GM12801 (cell line): Measurements from ENCODE around the gene SPTB.

Experiments
- TF ChIP-seq, protein P1 (sequence below): IDR thresholded peaks from one replicate; pipeline ENCODE4 v1.5.1; 2011; ENCODE audit warnings: control low read depth; ENCODE audit not compliant: insufficient read length; ENCODE audit errors: extremely low read depth

SPTB gene

DNA sequence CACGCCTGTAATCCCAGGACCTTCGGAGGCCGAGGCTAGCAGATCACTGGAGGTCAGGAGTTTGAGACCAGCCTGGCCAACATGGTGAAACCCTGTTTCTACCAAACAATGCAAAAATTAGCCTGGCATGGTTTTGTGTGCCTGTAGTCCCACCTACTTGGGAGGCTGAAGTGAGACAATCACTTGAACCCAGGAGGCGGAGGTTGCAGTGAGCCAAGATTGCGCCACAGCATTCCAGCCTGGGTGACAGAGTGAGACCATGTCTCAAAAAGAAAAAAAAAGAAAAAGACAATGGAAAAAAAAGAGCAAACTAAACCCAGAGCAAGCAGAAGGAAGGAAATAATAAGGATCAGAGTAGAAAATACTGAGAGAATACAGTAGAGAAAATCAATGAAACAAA lies 39.9 kb upstream of the SPTB start:
- TF ChIP-seq, protein P1, sequence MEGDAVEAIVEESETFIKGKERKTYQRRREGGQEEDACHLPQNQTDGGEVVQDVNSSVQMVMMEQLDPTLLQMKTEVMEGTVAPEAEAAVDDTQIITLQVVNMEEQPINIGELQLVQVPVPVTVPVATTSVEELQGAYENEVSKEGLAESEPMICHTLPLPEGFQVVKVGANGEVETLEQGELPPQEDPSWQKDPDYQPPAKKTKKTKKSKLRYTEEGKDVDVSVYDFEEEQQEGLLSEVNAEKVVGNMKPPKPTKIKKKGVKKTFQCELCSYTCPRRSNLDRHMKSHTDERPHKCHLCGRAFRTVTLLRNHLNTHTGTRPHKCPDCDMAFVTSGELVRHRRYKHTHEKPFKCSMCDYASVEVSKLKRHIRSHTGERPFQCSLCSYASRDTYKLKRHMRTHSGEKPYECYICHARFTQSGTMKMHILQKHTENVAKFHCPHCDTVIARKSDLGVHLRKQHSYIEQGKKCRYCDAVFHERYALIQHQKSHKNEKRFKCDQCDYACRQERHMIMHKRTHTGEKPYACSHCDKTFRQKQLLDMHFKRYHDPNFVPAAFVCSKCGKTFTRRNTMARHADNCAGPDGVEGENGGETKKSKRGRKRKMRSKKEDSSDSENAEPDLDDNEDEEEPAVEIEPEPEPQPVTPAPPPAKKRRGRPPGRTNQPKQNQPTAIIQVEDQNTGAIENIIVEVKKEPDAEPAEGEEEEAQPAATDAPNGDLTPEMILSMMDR: no peak

GRCh38 chr14:64919215-64919614 lies 39.5 kb upstream of the SPTB start:
- TF ChIP-seq, protein P1: no peak

DNA sequence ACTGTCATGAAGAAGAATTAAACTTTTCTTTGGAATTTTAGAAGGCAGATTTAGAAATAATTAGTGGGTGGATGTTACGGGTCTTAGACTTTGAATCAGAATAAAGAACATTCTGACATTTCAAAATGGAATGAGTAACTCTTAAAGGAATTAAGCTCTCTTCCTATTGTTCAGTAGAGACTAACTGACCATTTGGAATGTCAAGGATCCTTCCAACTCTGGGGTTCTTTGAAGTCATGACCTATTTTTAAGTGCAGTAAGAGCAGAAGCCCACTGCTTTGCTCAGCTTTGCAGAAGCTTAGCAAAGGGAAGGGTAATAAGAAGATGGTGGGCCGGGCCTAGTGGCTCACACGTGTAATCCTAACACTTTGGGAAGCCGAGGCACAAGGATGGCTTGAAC lies 38.5 kb upstream of the SPTB start:
- TF ChIP-seq, protein P1: no peak

DNA sequence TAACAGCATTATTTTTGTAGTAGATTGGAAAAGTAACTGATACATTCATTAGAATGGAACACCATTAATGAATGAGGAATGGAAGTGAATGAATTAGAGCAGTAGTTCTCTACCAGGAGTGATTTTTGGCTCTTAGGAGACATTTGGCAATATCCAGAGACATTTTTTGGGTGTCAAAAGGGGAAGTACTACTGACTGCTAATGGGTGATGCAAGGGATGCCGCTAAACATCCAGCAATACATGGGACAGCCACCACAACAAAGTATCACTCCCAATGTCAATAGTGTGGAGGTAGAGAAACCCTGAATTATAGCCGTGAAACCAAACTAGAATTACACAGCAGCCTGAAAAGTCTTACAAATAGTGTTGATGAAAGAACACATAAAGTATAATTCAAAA lies 36.1 kb upstream of the SPTB start:
- TF ChIP-seq, protein P1: no peak

DNA sequence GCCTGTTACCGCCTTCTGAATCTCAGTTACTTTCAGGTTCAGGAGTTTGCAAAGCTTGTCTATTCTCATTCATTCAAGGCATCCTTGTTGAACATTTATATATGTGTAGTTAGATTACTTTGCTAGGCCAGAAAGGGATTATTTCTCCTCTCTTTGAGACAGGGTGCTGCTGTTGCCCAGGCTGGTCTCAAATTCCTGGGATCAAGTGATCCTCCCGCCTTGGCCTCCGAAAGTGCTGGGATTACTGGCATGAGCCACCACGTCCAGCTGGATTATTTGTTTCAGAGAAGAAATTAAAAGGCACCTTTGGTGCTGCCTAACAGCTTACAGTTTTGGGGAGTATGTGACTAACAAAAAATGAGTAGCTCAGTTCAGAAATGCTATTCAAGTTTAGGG lies 35.3 kb upstream of the SPTB start:
- TF ChIP-seq, protein P1: no peak

DNA sequence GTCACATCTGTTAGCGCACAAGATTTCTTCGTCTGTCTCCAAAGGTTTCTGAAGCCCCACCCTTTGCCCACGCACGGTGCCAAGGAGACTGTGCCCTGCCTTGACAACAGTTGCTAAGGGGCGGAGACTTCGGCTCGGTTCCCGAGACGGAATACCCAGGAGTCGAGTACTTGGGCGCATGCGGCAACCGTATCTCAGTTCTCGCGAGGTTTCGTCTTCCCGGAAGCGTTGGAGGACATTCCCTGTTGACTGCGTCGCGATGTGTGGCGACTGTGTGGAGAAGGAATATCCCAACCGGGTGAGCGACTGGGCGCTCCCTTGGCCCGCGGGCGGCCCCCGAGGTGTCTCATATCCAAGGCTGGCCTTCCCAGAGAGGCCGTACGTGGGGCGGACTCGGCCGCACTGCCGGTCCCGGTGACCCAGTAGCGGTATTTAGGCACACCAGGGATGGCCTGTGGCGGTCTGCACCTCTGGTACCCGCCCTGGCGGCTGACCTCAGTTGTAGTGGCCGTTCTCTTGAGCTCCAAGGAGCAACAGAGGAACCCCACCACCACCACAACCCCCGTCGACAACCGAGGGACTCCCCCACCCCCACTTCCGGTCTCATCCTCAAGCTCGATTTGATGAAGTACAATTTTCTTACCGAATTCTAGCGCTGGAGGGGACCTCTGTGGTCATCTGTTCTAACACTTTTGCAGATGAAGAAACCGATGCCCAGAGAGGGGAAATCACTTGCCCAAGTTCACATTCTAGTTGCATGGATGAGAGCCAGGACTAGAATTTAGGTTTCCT lies 34.7 kb upstream of the SPTB start, which contains the start of gene CHURC1:
Gene CHURC1 (plus strand): TSS at position 219 of the 792 bp plus-strand sequence. CDS start 41 bp downstream, at position 260.
- TF ChIP-seq, protein P1: no peak

DNA sequence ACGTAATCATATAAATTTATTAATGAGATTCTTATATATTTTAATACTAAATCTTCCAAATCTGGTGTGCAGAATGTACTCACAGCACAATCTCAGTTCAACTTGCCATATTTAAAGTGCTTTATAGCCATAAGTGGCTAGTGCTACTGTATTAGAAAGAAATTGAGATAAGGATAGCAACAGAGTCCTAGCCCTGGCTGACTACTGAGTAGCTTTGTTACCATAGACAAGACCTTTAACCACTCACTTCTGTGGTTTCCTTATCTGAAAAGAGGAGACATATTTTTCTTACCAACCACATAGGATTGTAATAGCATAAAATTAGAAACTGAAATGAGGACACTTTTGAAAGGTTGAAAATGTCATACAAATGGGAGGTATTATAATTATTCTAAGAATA lies 32.6 kb upstream of the SPTB start:
- TF ChIP-seq, protein P1: no peak
